Amygdala (tissue), 56 donors: Measurements from ENCODE around the gene RMDN3.

Experiments
- DNase-seq, 56 donors: peaks; one replicate each; lab custom pipeline; 2025; lab: John Stamatoyannopoulos, UW

RMDN3 gene

DNA sequence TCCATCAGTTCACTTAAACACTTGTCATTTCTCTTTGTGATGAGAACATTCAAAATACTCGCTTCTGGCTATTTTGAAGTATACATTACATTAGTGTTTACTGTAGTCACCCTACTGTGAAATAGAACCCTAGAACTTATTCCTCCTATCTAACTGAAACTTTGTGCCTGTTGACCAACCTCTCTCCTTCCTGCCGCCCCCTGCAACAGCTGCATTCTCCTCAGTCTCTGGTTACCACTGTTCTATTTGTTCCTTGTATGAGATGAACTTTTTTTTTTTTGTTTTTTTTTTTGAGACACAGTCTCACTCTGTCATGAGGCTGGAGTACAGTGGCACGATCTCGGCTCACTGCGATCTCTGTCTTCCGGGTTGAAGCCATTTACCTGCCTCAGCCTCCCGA, 57.1 kb downstream of the RMDN3 start:
- DNase-seq, result no peak

DNA sequence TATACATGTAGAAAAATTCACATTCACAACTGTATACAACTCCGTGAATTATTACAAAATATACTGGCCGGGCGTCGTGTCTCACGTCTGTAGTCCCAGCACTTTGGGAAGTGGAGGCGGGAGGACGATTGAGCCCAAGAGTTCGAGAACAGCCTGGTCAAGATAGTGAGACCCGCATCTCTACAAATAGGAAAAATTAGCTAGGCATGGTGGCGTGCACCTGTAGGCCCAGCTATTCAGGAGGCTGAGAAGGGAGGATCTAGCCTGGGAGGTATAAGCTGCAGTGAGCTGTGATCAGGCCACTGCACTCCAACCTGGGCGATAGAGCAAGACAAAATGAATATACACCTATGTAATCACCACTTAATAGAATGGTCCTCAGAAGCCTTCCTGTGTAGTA, 58.8 kb downstream of the RMDN3 start:
- DNase-seq, result no peak

DNA sequence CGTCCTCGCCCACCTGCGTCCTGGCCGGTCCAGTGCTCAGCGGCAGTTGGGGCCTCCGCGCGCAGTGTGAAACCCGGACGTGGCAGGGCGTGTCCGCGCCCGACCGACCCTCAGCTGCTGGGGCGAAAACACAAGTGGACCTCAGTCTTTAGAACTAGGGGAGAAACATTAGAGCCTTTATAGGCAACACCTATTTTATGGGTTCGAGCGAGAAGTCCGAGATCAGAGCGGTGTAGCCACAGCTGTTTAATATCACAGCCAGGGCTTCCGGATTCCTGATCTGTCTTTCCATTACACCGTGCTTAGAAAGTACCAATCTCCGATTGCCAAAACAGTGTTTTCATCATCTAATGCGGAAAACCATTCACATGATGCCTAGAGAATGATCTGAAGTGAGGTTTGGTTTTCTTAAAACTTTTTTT, 59.6 kb downstream of the RMDN3 start:
- no peak for DNase-seq

DNA sequence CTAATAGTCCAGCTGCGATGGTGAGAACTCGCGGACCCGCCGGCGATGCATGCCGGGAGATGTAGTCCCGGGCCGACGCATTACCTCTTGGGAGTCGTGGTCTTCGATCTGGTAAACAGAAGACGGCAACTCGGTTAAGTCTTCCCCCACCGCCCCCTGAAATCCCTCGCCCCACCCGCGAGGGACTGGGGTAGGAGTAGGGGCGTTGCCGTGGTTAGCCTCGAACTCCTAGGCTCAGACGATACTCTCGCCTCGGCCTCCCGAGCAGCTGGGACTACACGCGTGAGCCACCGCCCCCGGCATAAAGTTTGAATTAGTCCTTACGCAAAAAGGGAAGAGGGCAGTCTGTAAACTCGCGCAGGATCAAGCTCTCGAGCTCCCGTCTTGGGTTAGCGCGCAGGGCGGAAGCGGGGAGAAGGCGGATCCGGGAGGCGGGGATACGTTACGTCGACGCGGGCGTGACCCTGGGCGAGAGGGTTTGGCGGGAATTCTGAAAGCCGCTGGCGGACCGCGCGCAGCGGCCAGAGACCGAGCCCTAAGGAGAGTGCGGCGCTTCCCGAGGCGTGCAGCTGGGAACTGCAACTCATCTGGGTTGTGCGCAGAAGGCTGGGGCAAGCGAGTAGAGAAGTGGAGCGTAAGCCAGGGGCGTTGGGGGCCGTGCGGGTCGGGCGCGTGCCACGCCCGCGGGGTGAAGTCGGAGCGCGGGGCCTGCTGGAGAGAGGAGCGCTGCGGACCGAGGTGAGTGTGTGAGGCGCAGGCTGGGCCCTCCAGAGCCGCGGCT, 60.2 kb downstream of the RMDN3 start, which contains the start of gene RAD51:
Gene RAD51, plus strand, starts transcription at position 487 of the 781 bp plus-strand sequence. CDS start 3,585 bp downstream, outside the sequence.
- peak in 54 of 56 donors; percentile 51 to 92 (median 83) for DNase-seq

DNA sequence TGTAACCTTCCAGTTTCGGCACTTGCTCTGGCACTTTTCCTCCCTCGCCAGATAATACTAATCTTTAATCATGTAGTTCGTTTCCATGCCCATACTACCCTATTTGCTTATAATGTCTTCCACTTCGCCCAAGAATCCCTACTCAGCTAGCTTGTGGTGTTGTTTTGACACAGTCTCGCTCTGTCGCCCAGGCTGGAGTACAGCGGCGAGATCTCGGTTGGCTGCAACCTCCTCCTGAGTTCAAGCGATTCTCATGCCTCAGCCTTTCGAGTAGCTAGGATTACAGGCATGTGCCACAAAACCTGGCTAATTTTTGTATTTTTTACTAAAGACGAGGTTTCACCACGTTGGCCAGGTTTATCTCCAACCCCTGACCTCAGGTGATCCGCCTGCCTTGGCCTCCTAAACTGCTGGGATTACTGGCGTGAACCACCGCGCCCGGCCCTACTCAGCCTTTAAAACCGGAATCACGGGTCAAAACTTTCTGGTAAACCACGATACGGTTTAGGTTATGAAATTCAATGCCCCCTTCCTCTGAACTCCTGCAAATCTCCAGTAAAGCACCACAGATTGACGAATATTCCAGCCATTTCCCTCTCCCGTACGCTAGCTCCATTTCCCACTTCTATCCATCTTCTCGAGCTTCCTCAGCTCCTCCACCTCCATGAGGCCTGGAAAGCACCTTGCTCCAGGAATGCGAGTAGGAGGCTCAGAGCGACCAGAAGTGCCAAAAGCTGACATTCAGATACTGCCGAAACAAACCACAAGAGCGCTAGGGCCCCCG, 61.0 kb downstream of the RMDN3 start:
- DNase-seq, result no peak

DNA sequence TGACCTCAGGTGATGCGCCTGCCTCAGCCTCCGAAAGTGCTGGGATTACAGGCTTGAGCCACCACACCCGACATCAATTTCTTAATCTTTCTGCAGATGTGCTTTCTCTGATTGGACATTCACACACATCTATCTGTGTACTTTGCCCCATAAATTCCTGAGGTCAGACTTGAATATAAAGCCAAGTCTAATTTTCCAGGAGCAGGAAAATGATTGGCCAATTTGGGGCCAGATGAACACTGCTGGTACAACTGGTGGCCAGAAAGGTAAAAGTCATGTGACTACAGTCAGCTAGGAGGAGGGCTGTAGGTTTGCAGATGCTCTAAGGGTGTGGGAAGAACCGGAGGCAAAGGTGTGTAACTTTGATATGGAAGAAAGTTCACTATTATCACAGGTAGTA, 63.3 kb downstream of the RMDN3 start:
- DNase-seq, result no peak

DNA sequence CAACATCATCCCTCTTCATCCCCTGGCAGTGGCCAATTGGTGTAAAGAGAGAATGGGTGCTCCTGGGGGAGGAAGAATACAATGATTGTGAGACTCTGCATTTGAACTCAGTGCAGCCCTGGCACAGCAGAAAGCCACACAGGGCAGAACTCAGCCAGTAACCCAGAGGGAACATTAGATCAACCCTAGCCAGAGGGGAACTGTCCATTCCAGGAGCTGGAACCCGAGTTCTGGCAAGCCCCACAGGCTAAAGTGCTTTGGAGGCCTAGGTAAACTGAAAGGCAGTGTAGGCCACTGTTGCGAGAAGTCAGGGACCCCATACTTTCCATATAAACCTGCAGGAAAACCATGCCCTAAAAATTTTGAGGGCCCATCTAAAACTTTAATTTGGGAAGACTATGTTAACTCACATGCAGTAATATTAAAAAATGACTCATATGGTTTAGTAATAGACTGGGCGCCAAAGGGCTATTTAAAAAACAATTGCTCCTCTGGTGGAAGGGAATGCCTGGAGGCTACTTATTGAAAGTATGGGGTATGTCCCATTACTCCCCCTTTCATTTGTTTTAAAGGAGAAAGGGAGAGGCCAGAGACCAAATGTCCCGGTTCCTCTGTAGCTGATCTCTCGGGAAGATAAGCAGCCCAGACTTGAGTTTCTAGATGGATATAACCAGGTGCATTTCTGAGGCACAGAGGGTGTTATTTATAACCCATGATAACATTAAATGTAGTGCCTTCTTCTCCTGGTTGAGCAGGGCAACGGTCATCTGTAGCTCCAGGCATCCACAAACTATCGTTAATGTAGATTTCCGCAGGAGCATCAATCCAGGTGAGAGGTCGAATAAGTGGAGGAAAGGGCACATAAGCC, 65.9 kb downstream of the RMDN3 start:
- DNase-seq, result no peak
